ENCODE results near the gene PBX4. TPM values are rescaled to one million over a fixed set of nuclear protein-coding genes. Genes with fewer than 3 reads are reported as not detected.

Gene PBX4
- total and polyA plus RNA-seq, 8 donors: 2.0 to 60.7 (median 4.9) TPM; not detected in 1

- H3K27me3 ChIP-seq: no peaks in the 10 kb centered on the region
- H3K27ac ChIP-seq: no peak overlapping the region
- H3K36me3 ChIP-seq: peaks cover 16 to 50% (median 46%) of the 10 kb centered on the region in 4 donors
- H3K4me3 ChIP-seq: no peak overlapping the region
- H3K4me1 ChIP-seq: peaks cover 0 to 45% (median 12%) of the 10 kb centered on the region in 4 donors
- intact Hi-C loops (cut with DNase I; ENCODE audit: low total_unique reads): loop anchor here (10.0 kb wide), 1 partner anchor 425 kb away; no protein-coding TSS in a partner anchor
- H3K9me3 ChIP-seq: no peaks in the 10 kb centered on the region
- peak in 1 of 2 donors; percentile 12 for DNase-seq
- WGBS, 5 donors: 62 to 75% (median 72%) methylated on average over 10 to 11 of the region's 11 CpGs
- TF ChIP-seq, protein P1, sequence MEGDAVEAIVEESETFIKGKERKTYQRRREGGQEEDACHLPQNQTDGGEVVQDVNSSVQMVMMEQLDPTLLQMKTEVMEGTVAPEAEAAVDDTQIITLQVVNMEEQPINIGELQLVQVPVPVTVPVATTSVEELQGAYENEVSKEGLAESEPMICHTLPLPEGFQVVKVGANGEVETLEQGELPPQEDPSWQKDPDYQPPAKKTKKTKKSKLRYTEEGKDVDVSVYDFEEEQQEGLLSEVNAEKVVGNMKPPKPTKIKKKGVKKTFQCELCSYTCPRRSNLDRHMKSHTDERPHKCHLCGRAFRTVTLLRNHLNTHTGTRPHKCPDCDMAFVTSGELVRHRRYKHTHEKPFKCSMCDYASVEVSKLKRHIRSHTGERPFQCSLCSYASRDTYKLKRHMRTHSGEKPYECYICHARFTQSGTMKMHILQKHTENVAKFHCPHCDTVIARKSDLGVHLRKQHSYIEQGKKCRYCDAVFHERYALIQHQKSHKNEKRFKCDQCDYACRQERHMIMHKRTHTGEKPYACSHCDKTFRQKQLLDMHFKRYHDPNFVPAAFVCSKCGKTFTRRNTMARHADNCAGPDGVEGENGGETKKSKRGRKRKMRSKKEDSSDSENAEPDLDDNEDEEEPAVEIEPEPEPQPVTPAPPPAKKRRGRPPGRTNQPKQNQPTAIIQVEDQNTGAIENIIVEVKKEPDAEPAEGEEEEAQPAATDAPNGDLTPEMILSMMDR (IDR thresholded peaks at IDR 0.05): no peak
- TF ChIP-seq EP300 (IDR thresholded peaks at IDR 0.05) (no peak), POLR2A (IDR thresholded peaks at IDR 0.05) (no peak), POLR2AphosphoS5 (IDR thresholded peaks at IDR 0.05) (no peak)
Observed at GRCh38 chr19:19529783-19530422, 88.6 kb downstream of the PBX4 start.

DNA sequence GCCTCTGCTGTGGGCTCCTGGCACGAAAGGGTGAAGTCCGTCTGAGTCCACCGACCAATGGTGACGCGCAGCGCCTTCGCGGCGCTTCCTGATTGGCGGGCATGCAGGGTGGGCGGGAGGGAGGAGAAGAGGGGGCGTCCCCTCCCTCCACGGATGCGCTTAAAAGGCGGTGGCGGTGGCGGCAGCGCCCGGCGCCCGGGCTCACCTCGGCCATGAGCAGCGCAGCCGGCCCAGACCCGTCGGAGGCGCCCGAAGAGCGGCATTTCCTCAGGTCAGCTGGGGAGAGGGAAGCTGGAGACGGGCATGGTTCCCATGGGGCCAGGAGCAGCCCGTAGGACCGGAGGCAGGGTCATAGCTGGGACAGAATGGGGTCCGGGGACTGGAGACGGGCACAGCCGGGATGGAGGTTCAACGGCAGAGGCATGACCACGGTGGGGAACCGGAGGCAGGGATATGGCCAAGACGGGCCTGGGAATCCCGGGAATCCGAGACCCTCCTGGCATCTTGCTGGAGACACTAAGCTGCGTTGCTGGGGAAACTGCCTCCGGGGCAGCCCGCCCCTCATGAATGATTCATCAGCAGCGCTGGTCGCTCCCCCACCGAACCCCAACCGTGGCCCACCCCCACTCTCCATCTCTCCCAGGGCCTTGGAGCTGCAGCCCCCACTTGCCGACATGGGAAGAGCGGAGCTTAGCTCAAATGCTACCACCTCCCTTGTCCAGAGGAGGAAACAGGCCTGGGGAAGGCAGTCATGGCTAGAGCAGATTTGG is 89.6 kb downstream of the PBX4 start, which contains the start of gene YJEFN3:
YJEFN3 (plus strand) TSS at position 191 of the 770 bp plus-strand sequence; CDS start at position 213, 22 bp downstream.
- Histone ChIP-seq H3K27ac (no peak within 1 kb of the TSS), H3K36me3 (peaks cover 19 to 60% (median 54%) of the 10 kb centered on the region in 4 donors), H3K4me3 (peak within 1 kb of the TSS in 1 of 4 donors; percentile 5), H3K27me3 (no peaks in the 10 kb centered on the region), H3K4me1 (peaks cover 0 to 50% (median 12%) of the 10 kb centered on the region in 4 donors), H3K9me3 (no peaks in the 10 kb centered on the region)
- TF ChIP-seq POLR2AphosphoS5 (IDR thresholded peaks at IDR 0.05) (no peak), EP300 (IDR thresholded peaks at IDR 0.05) (no peak), POLR2A (IDR thresholded peaks at IDR 0.05) (no peak)
- TF ChIP-seq, protein P1 (IDR thresholded peaks at IDR 0.05): no peak
- DNase-seq: peak in 1 of 2 donors; percentile 78
- WGBS, 5 donors: 47 to 67% (median 58%) methylated on average over 29 to 50 of the region's 50 CpGs
- intact Hi-C loops (cut with DNase I; ENCODE audit: low total_unique reads): no loop called here

GRCh38 chr19:19527674-19528625 is 90.5 kb downstream of the PBX4 start:
- no peak overlapping the region for H3K27ac ChIP-seq
- peaks cover 19 to 67% (median 60%) of the 10 kb centered on the region in 4 donors for H3K36me3 ChIP-seq
- no peak for TF ChIP-seq POLR2A (IDR thresholded peaks at IDR 0.05)
- no peak for TF ChIP-seq EP300 (IDR thresholded peaks at IDR 0.05)
- TF ChIP-seq, protein P1 (IDR thresholded peaks at IDR 0.05): no peak
- TF ChIP-seq POLR2AphosphoS5 (IDR thresholded peaks at IDR 0.05): no peak
- no peak for DNase-seq
- H3K9me3 ChIP-seq: no peaks in the 10 kb centered on the region
- H3K4me3 ChIP-seq: no peak overlapping the region
- 87 to 94% (median 91%) methylated on average over 17 to 27 of the region's 27 CpGs for WGBS, 5 donors
- H3K27me3 ChIP-seq: no peaks in the 10 kb centered on the region
- intact Hi-C loops (cut with DNase I; ENCODE audit: low total_unique reads): no loop called here
- peaks cover 0 to 50% (median 14%) of the 10 kb centered on the region in 4 donors for H3K4me1 ChIP-seq

DNA sequence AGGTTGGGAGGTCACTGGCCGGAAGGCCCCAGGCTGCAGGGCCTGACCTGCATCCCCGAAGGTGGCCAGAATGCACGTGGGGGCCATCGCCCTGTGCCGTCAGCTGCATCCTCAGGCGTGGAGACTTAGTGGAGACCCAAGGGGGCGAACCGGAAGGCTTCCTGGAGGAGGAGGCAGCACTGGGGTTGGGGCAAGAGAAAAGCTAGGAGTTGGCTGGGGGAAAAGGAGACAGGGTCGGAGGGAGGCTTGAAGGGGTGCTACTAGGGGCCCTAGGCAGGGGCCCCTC is 91.2 kb downstream of the PBX4 start:
- 95 to 99% (median 97%) methylated on average over 9 of the region's 9 CpGs for WGBS, 5 donors
- no peaks in the 10 kb centered on the region for H3K9me3 ChIP-seq
- no peak overlapping the region for H3K4me3 ChIP-seq
- H3K36me3 ChIP-seq: peaks cover 19 to 71% (median 62%) of the 10 kb centered on the region in 4 donors
- no peak for TF ChIP-seq POLR2A (IDR thresholded peaks at IDR 0.05)
- no peak for TF ChIP-seq POLR2AphosphoS5 (IDR thresholded peaks at IDR 0.05)
- TF ChIP-seq EP300 (IDR thresholded peaks at IDR 0.05): no peak
- TF ChIP-seq, protein P1 (IDR thresholded peaks at IDR 0.05): no peak
- intact Hi-C loops (cut with DNase I; ENCODE audit: low total_unique reads): no loop called here
- H3K27me3 ChIP-seq: no peaks in the 10 kb centered on the region
- no peak for DNase-seq
- peaks cover 0 to 46% (median 10%) of the 10 kb centered on the region in 4 donors for H3K4me1 ChIP-seq
- no peak overlapping the region for H3K27ac ChIP-seq

All from stomach (tissue), 9 donors.